Panc1 (cell line): ENCODE measurements around the gene VDR. TPM values are rescaled to one million over a fixed set of nuclear protein-coding genes. Genes with fewer than 3 reads are reported as not detected.

ENCODE experiments used
- ATAC-seq: fragments of 200-7000 bp; cut with Tn5 transposase; 2 replicates; pipeline ENCODE4 v1.9.1; 2020; ENCODE audit warnings: mild to moderate bottlenecking, moderate library complexity
- BruUV-seq: library from RNA; stranded (reverse); fragments of 400-500 nt; replicated peaks from 2 replicates; lab custom pipeline; 2021; lab: Mats Ljungman, UMichigan
- CTCF ChIA-PET: fragments of 300-600 bp; sonication (Branson Sonifier 250); formaldehyde crosslinking; loops from one replicate; lab custom pipeline; 2022; ENCODE audit warnings: antibody characterized with exemption; lab: Charles Lee
- POLR2A ChIA-PET: fragments of 300-600 bp; sonication (Branson Sonifier 250); formaldehyde crosslinking; loops from one replicate; lab custom pipeline; 2022; ENCODE audit warnings: antibody characterized with exemption; lab: Charles Lee
- DNase-seq: peaks from one replicate; pipeline ENCODE4 v3.0.0-alpha.2; 2010; ENCODE audit warnings: low read depth, low spot score
- H3K27ac ChIP-seq: 2 replicates; pipeline ENCODE4 v1.5.1; 2011; ENCODE audit warnings: mild to moderate bottlenecking, low read length, inconsistent platforms
- H3K27me3 ChIP-seq: fragments of 200-500 bp; sonication (Bioruptor generic); 2 replicates; pipeline ENCODE4 v1.6.0; 2014; ENCODE audit warnings: low read length, inconsistent platforms; ENCODE audit not compliant: control insufficient read depth, insufficient read depth
- H3K36me3 ChIP-seq: fragments of 200-500 bp; sonication (Bioruptor generic); 2 replicates; pipeline ENCODE4 v1.5.1; 2014; ENCODE audit warnings: inconsistent platforms, mild to moderate bottlenecking, low read length, moderate library complexity; ENCODE audit not compliant: control insufficient read depth, insufficient read depth
- H3K4me1 ChIP-seq: 2 replicates; pipeline ENCODE4 v1.5.1; 2011; ENCODE audit warnings: inconsistent platforms, mild to moderate bottlenecking, low read length, moderate library complexity; ENCODE audit not compliant: control insufficient read depth, insufficient read depth
- H3K4me3 ChIP-seq, 2 experiments: 2 replicates each; pipeline ENCODE4 v1.5.1; 2011 to 2012; ENCODE audit warnings: low read depth in 2 of 2, low read length in 2 of 2, mild to moderate bottlenecking in 2 of 2, inconsistent platforms in 1 of 2, moderate library complexity in 1 of 2
- H3K9me3 ChIP-seq: fragments of 200-500 bp; sonication (Bioruptor generic); 2 replicates; pipeline ENCODE4 v1.5.1; 2014; ENCODE audit warnings: low read depth, mild to moderate bottlenecking, inconsistent platforms, low read length, moderate library complexity; ENCODE audit not compliant: control insufficient read depth, insufficient read depth
- CTCF ChIP-seq: fragments of 450-650 bp; IDR thresholded peaks from 2 replicates; pipeline ENCODE4 v1.5.1; 2017; ENCODE audit warnings: mild to moderate bottlenecking
- POLR2AphosphoS5 ChIP-seq: IDR thresholded peaks from 2 replicates; pipeline ENCODE4 v1.6.1; 2012; ENCODE audit warnings: mild to moderate bottlenecking, low read depth, low read length, moderate library complexity
- REST ChIP-seq, 2 experiments: IDR thresholded peaks; 2 replicates each; pipeline ENCODE4 v1.6.1; 2011 to 2012; ENCODE audit warnings: low read depth in 2 of 2, control low read depth in 1 of 2, low read length in 1 of 2, mild to moderate bottlenecking in 1 of 2, moderate library complexity in 1 of 2; ENCODE audit not compliant: insufficient read depth in 1 of 2
- SIN3A ChIP-seq: IDR thresholded peaks from 2 replicates; pipeline ENCODE4 v1.6.1; 2012; ENCODE audit warnings: low read depth, mild to moderate bottlenecking, low read length, moderate library complexity, borderline replicate concordance; ENCODE audit not compliant: insufficient read depth
- TCF7L2 ChIP-seq: IDR thresholded peaks from 2 replicates; pipeline ENCODE4 v1.6.1; 2011; ENCODE audit warnings: mild to moderate bottlenecking, low read depth, low read length, inconsistent platforms
- in situ Hi-C: cut with HindIII; loops from 2 replicates; pipeline ENCODE4 v1.10.0; 2016; ENCODE audit warnings: low sequenced_read_pairs, low pct_unique_long_range_greater_than_20kb
- intact Hi-C: fragments of 100-400 bp; cut with micrococcal nuclease; formaldehyde crosslinking; loops from one replicate; pipeline ENCODE4 v1.10.0; 2022; ENCODE audit not compliant: unreplicated experiment
- total RNA-seq: library from RNA; stranded (reverse); gene quantifications from one replicate; pipeline ENCODE4 v1.2.1, GENCODE V29; 2021; ENCODE audit not compliant: unreplicated experiment

VDR gene
- total RNA-seq, 1 experiment from 2014 or later, result 3.0 TPM

- DNase-seq, result no peak
- no TSS peak for BruUV-seq
- TF ChIP-seq SIN3A (no peak), REST (IDR thresholded peaks at IDR 0.05; ENCODE audit: insufficient read depth in 1 of 2, low read depth in 2 of 2, low read length in 1 of 2) (no peak), TCF7L2 (no peak), CTCF (no peak), POLR2AphosphoS5 (no peak)
- no peaks in the 10 kb centered on the region for H3K4me1 ChIP-seq
- ATAC-seq, result no peak
- no peaks in the 10 kb centered on the region for H3K9me3 ChIP-seq
- H3K4me3 ChIP-seq, result no peak overlapping the region
- ChIA-PET CTCF (interaction anchor here (0.6 kb wide), 1 partner anchor 43 kb away, joined by 4 read pairs; no protein-coding TSS in a partner anchor), POLR2A (interaction anchor here (0.6 kb wide), 1 partner anchor 15 kb away, joined by 4 read pairs; no protein-coding TSS in a partner anchor)
- intact Hi-C loops (no loop called here), in situ Hi-C loops (no loop called here)
- H3K36me3 ChIP-seq, result no peaks in the 10 kb centered on the region
- H3K27ac ChIP-seq, result no peak overlapping the region
- no peaks in the 10 kb centered on the region for H3K27me3 ChIP-seq
Observed at GRCh38 chr12:47885012-47885501, 19.7 kb downstream of the VDR start.

- intact Hi-C loops, result no loop called here
- CTCF ChIA-PET, result no interaction called here
- ATAC-seq (no peak), DNase-seq (no peak)
- TF ChIP-seq SIN3A (no peak), POLR2AphosphoS5 (no peak), TCF7L2 (no peak)
- no TSS peak for BruUV-seq
- Histone ChIP-seq H3K27ac (no peak overlapping the region), H3K9me3 (no peaks in the 10 kb centered on the region), H3K4me1 (no peaks in the 10 kb centered on the region), H3K27me3 (no peaks in the 10 kb centered on the region), H3K4me3 (no peak overlapping the region), H3K36me3 (no peaks in the 10 kb centered on the region)
- POLR2A ChIA-PET, result no interaction called here
- in situ Hi-C loops, result no loop called here
Observed at GRCh38 chr12:47884501-47884900, 20.3 kb downstream of the VDR start.

- ChIA-PET CTCF (no interaction called here), POLR2A (interaction anchor here (0.5 kb wide), 1 partner anchor 1026 kb away, joined by 3 read pairs; no protein-coding TSS in a partner anchor)
- Histone ChIP-seq H3K4me1 (no peaks in the 10 kb centered on the region), H3K4me3 (no peak overlapping the region), H3K36me3 (no peaks in the 10 kb centered on the region), H3K27ac (no peak overlapping the region), H3K9me3 (no peaks in the 10 kb centered on the region), H3K27me3 (no peaks in the 10 kb centered on the region)
- ATAC-seq (no peak; the same call in 1 of the 2 replicates), DNase-seq (no peak)
- intact Hi-C loops (no loop called here), in situ Hi-C loops (no loop called here)
- BruUV-seq, result no TSS peak
- no peak for TF ChIP-seq CTCF
- no peak for TF ChIP-seq REST (IDR thresholded peaks at IDR 0.05; ENCODE audit: insufficient read depth in 1 of 2, low read depth in 2 of 2, low read length in 1 of 2)
- no peak for TF ChIP-seq POLR2AphosphoS5
- no peak for TF ChIP-seq SIN3A
- TF ChIP-seq TCF7L2, result no peak
Observed at GRCh38 chr12:47883663-47884195, 21.1 kb downstream of the VDR start.
